GM19395 (cell line): ENCODE results near the gene KCTD16.
A peak's percentile ranks its signal among the peaks of the same experiment; 100 is the strongest.

Source experiments
- ATAC-seq: cut with Tn5 transposase; IDR thresholded peaks from one replicate; pipeline ENCODE4 v1.9.1; 2021; ENCODE audit warnings: mild to moderate bottlenecking, moderate library complexity; ENCODE audit not compliant: unreplicated experiment

KCTD16 gene

DNA sequence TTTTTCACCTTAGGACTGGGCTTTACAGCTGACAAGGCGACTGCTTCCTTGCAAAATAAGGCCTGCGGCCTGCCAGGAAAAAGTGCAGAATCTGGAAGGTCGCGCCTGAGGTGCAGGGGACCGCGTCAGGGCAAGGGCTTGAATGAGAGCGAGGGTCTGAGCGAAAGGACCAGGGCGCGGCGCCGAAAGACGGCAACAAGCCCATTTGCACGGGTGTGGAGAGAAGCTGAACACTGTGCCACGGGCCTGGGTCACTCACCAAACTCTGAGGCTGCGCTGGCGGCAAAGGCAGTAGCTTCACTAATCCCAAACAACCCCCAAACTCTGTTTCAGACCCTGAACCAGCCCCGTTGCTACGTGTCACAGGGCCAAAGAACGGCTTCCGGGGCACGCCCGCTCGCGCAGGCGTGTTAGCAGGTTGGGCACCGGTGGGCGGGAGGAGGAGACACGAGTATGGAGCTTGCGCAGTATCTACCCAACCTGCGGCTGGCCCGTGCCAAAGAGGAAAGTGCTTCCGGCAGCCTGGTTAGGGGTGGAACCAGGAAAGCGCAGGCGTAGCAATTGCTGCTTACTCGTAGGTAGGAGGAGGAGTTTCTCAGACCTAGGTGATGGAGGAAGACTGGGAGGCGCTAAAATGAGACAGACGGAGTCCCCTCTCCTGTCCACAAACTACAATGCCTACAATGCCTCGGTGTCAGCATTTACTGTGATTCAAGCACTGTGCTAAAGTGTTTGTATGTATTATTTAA is at the start of gene KCTD16, which contains the start of gene YIPF5:
TSS of gene KCTD16 (plus strand) at position 598 of the 749 bp plus-strand sequence.
TSS of gene YIPF5 (minus strand) at position 384 of the 749 bp plus-strand sequence. CDS start 704 bp downstream, outside the sequence.
- peak; percentile 99 for ATAC-seq

GRCh38 chr5:144121577-144121976 is 49.1 kb upstream of the KCTD16 start:
- no peak for ATAC-seq

GRCh38 chr5:144122081-144122480 is 48.6 kb upstream of the KCTD16 start:
- ATAC-seq = no peak

GRCh38 chr5:144122641-144123040 is 48.0 kb upstream of the KCTD16 start:
- no peak for ATAC-seq

DNA sequence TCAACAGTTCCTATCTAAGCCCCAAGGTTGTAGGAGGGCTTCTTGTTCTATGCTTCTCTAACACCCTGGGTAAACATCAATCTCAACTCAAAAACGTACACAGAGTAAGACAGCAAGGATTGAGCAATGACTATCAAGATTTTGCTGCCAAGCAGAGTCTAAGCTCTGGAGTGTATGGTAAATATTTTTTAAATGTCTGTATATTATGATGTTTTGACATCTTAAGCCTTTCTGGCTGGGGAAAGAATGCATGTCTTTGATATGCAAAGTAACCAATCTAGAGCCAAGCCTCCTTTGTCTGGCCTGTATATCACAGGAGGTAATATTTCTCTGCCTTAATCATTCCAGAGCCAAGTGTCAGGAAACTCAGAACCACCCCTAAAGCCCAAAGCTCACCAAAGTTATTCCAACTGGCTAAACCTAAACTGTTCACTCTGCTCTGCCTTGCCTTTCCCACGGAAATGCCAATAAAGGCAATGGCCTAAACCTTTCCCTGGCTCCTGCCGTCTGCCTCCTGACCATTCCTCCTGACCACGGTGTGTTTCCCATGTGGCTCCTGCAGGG is 45.4 kb upstream of the KCTD16 start:
- no peak for ATAC-seq

- no peak for ATAC-seq
Observed at GRCh38 chr5:144126707-144127106, 44.0 kb upstream of the KCTD16 start.

DNA sequence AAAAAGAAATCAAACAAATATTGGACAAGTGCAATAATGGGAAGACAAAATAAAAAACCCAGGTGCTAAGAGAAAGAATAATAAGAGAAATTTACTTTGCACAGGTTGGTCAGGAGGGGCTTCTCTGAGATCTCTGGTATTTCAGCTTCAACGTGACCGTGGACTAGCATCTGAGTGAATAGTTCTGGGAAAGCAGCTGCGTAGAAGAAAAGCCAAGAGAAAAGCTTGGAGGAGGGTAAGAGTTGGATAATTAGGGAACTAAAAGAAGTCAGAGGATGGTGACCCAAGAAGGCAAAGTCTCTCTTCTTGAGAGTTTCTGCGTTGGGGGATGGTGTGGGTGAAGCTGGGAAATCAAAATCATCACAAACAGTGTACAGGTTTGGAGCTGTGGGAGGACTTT is 41.8 kb upstream of the KCTD16 start:
- ATAC-seq = no peak

DNA sequence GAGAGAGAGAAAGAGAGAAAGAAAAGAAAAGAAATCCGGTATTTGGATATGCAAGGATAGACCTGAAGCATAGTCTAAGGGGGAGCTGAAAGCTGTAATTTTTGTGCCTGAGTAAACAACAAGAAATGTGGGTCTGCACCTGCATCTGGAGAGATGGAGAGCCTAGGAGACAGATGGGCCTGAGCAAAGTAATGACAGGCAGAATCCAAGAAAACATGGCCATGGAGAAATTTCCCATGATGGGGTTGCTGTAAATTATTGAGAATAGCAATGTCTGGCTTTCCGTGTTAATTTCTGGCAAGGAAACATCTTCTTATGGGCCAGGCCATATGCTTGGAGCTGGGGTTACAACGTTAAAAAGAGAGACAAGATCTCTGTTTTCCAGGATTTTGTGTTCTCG is 40.4 kb upstream of the KCTD16 start:
- no peak for ATAC-seq

GRCh38 chr5:144131261-144131660 is 39.4 kb upstream of the KCTD16 start:
- ATAC-seq = no peak

GRCh38 chr5:144133050-144133633 is 37.5 kb upstream of the KCTD16 start:
- no peak for ATAC-seq

DNA sequence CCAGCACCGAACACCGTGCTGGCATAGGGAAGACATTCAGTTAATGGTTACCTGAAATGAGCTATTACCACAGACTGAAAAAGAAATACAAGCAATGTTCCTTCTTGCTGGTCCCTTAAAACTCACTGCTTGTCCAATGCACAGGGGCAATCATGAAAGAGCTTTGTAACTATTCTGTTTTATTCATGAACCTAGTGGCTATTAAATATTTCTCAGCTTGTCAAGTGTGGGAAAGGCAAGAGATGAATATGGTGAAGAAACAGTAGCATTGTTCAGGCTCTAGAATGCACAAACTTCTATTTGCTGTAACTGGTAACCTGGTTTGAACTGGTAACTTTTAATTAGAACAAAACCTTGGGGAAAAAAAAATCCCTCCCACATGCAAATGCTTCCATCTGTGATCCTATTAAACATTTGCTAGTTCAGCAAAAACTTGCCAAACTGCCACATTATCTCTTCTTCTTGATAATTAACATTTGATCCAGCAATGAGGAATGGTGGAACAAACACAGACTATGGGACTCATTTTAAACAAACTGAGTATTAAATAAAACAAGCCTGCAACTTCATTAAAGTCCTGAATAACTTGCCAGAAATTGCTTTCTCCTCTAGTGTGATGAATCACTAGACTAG is 36.4 kb upstream of the KCTD16 start:
- ATAC-seq = no peak

GRCh38 chr5:144135113-144135762 is 35.4 kb upstream of the KCTD16 start:
- no peak for ATAC-seq

DNA sequence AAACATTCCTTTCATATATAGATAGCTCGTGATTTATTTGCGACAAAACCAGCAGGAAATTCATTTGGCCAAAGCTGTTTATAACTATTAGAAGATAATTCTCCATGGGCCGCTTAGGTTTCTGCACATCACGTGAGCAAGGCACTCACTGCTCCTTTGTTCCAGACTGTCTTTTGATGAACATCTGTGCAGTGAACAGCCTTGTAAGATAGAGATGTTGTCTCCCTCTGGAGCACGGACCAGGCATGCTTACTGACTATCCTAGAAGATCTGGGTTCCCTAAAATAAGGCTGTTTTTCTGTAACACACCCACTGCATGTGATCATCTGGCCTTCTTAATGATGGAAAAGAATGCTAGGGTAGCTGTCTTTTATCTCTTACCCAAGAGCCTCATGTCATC is 31.1 kb upstream of the KCTD16 start:
- ATAC-seq = no peak

GRCh38 chr5:144141585-144141984 is 29.1 kb upstream of the KCTD16 start:
- no peak for ATAC-seq

DNA sequence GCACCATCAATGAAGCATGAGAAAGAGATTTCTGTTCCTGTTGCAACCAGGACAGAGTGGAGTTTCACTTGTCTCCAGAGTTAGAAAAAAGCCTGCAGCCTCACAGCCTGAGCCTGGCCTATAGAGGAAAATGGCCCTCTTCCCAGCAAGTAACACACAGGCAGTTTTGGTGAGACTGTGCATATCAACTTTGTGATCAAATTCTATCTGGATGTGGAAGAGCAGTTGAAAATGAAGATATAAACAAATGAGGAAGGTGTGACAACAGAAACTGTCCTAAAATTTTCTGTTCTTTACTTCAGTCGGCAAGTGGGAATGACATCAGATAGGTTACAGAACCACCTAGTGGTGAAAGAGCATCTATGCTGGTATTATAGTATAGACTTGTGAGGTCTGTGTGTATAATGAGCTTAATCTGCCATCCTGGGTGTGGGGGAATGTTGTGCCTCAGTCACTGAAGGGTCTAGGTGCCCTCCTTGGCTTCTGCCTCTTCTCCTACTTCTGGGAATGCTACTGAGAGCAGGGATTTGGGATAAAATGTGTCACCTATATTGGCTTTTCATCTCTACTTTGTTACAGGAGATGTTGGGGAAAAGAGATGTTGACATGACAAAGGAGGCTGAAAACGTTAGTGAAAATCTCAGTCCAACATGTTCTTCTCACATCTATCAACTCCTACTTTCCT is 28.4 kb upstream of the KCTD16 start:
- peak; percentile 99 for ATAC-seq

- no peak for ATAC-seq
Observed at GRCh38 chr5:144142824-144143162, 27.9 kb upstream of the KCTD16 start.

DNA sequence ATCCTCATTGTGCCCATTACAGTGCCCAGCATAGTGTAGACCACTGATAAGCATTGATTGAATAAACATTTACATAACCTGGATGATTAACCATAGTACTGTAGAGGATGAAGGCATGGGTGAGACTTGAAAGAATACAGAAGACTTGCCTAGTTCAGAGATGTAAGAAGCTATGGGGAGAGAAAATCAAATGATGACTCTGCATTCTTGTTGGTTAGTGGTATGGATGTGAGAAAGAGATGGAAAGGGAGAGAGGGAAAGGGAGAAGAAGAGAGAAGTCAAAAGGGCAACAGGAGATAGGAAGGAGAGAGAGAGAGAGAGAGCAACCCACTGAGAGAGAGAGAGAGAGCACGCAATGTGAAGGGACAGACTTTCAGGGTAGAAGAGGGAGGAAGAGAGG is 27.0 kb upstream of the KCTD16 start:
- no peak for ATAC-seq

- ATAC-seq = no peak
Observed at GRCh38 chr5:144144956-144145751, 25.5 kb upstream of the KCTD16 start.

DNA sequence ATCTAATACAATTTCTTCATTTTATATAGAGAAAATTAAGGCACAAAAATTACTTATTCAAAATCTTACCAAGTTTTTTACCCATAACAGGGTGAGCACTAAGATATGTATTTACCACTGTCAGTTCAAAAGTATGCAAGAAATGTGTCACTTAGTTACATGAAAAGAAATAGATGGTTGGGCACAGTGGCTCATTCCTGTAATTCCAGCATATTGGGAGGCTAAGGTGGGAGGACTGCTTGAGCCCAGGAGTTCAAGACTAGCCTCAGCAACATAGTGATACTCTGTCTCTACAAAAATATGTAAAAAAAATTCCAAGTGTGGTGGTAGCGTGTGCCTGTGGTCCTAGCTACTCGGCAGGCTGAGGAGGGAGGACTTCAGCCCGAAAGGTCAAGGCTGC is 19.6 kb upstream of the KCTD16 start:
- no peak for ATAC-seq

- no peak for ATAC-seq
Observed at GRCh38 chr5:144156767-144157171, 13.9 kb upstream of the KCTD16 start.
